GM18507 (cell line): ENCODE data around the gene RNMT.
"Not testable (repeated sequence)": the region's sequence is repeated elsewhere in the genome, so short reads cannot be mapped to it uniquely, and the experiment has no call there.

Source experiments
- DNase-seq: peaks from one replicate; pipeline ENCODE4 v3.0.0; 2011; ENCODE audit warnings: low read depth; ENCODE audit not compliant: insufficient read length; ENCODE audit errors: extremely low spot score
- FAIRE-seq: peaks from 2 replicates; lab custom pipeline; 2011; peaks lifted over from hg19 to GRCh38; lab: Jason Lieb, UNC

The RNMT gene

DNA sequence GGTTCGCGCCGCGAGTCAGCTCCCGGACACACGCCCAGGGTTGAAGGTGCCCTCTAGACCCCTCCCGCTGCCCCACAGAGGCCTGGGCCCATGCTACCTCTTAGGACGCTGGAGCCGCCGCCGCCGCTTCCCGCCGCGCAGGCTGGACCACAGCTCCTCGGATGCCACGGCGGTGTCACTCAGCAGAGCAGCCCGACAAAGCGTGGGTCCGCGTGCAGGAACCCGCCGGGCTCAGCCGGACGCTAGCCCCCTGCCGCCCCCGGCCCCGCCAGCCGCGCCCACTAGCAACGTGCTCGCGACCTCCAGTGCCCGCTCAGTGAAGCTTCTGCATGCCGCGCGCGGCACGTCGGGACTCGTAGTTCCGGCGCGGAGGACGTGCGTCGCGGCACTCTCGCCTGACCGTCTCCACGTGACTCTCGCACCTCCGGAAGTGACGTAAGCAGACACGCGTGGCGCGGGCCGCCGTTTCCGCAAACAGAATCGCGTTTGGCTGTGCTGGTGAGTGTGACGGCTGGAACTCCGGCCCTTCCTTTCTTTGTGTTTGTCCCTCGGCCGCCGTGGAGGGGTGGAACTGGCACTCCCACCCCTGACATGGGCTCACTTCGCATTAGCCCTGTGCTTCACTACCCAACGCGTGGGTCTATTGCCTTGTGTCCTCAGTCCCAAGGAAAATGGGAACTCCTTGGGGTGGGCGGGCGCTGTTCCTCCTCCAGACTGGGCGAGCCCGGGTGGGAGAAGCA is at the start of gene RNMT, which contains the start of gene FAM210A:
Gene RNMT, plus strand, starts transcription at position 442 of the 740 bp plus-strand sequence. CDS start 4,845 bp downstream, outside the sequence.
Gene FAM210A, minus strand, starts transcription at position 327 of the 740 bp plus-strand sequence. CDS start 44,481 bp downstream, outside the sequence.
- DNase-seq (peak; percentile 80), FAIRE-seq (peak; percentile 98)

DNA sequence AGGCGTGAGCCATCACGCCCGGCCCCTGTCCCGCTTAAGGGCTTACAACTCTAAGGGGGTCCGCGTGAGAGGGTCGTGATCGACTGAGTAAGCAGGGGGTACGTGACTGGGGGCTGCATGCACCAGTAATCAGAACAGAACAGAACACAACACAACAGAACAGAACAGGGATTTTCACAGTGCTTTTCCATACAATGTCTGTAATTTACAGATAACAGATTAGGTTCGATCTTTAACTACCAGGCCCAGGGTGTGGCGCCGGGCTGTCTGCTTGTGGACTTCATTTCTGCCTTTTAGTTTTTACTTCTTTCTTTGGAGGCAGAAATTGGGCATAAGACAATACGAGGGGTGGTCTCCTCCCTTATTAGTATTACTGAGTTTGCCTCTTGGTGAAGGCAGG is 49.1 kb upstream of the RNMT start:
- not testable (repeated sequence) for FAIRE-seq, DNase-seq

- peak; percentile 59 for FAIRE-seq
- DNase-seq: no peak
Observed at GRCh38 chr18:13680612-13681011, 45.9 kb upstream of the RNMT start.

GRCh38 chr18:13681701-13682100 is 44.8 kb upstream of the RNMT start:
- no peak for DNase-seq
- no peak for FAIRE-seq

- FAIRE-seq: peak; percentile 18
Observed at GRCh38 chr18:13684546-13684945, 41.9 kb upstream of the RNMT start.

DNA sequence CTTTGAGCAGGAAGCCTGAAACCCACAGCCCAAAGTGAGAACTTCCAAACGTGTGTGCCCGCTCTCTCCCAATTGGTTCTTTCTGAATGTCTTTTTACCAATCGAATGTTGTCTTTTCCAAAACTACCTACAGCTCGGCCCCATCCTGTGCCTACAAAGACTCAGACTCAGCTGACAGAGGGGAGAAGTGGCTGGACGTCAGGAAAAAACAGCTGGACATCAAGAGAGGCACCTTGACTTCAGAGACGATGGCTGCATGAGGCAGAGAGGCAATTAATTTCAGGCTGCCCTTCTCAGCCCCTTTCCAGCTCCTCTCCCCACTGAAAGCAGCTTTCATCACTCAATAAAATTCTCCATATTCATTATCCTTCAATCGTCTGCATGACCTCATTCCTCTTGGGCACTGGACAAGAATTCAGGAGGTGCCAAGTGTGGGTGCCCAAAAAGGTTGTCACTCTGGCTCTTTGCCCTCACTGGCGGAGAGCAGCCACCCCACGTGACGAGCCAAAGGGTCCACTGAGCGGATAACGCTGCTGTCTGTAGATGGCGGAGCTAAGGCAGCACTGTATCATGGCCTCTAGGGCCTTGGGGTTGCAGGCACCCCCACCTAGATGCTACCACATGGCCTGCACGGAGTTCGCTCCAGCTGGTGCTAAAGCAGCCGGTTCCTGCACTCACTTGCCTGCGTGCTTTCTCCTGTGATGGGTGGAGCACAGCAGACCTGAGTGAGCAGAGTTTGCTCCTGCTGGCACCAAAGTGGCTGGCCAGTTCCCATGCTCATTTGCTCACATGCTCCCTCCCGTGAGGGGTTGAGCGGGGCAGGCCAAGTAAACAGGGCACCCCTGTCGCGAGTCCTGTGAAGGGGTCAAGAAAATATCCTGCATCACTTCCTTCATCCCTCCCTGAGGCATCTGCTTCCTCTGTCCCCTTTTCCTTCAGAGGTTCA is 38.0 kb upstream of the RNMT start:
- no peak for FAIRE-seq
- DNase-seq: no peak

More at GRCh38 chr18:13684546-13684945, 41.9 kb upstream of the RNMT start:
- no peak for DNase-seq

DNA sequence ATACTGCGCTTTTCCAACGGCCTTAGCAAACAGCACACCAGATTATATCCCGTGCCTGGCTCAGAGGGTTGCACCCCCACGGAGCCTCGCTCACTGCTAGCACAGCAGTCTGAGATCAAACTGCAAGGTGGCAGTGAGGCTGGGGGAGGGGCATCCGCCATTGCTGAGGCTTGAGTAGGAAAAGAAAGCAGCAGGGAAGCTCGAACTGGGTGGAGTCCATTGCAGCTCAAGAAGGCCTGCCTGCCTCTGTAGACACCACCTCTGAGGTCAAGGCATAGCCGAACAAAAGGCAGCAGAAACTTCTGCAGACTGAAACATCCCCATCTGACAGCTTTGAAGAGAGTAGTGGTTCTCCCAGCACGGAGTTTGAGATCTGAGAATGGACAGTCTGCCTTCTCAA is 36.4 kb upstream of the RNMT start:
- FAIRE-seq, DNase-seq: not testable (repeated sequence)

- DNase-seq, FAIRE-seq: not testable (repeated sequence)
Observed at GRCh38 chr18:13695337-13695736, 31.1 kb upstream of the RNMT start.

GRCh38 chr18:13696961-13697360 is 29.5 kb upstream of the RNMT start:
- no peak for FAIRE-seq
- DNase-seq: no peak

GRCh38 chr18:13700153-13700552 is 26.3 kb upstream of the RNMT start:
- DNase-seq (no peak), FAIRE-seq (no peak)

DNA sequence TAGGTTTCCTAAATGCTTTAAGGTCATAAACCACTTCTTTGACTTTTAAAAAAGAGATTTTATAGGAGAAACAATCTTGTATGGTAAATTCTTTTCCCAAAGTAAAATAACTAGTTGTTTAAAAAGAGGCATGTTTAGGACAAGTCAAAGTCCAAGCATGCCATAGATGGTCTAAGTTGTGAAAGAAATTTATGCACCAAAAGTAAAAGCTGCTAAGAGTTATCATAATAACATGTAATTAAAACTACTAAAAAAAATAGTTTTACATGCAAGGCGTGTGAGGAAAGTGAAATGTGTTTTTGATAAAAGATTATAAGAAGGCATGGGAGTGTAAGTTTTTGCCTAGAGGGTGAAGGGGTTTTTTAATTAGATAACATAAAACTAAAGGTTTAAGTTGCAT is 22.6 kb upstream of the RNMT start:
- DNase-seq: no peak
- no peak for FAIRE-seq

DNA sequence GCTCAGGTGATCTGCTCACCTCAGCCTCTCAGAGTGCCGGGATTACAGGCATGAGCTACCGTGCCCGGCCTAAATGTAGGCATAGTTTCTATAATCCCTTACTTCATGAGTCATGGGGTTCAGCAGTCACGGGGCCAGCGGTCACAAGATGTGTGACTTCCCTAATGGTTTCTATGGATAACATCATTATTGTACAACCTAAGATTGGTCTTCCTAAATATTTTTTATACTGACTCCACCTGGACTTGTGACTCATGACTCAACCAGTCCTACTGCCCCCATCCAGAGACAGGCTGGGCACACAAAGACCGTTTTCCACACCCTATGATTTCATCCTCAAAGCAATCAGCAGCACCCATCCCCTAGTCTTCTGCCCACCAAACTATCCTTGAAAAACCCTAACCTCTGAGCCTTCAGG is 16.1 kb upstream of the RNMT start:
- DNase-seq (no peak), FAIRE-seq (no peak)

- FAIRE-seq (no peak), DNase-seq (no peak)
Observed at GRCh38 chr18:13712400-13713131, 13.9 kb upstream of the RNMT start.

- FAIRE-seq: no peak
Observed at GRCh38 chr18:13713455-13714055, 12.9 kb upstream of the RNMT start.

GRCh38 chr18:13715330-13715729 is 11.1 kb upstream of the RNMT start:
- FAIRE-seq (no peak), DNase-seq (no peak)

More at GRCh38 chr18:13713455-13714055, 12.9 kb upstream of the RNMT start:
- no peak for DNase-seq

DNA sequence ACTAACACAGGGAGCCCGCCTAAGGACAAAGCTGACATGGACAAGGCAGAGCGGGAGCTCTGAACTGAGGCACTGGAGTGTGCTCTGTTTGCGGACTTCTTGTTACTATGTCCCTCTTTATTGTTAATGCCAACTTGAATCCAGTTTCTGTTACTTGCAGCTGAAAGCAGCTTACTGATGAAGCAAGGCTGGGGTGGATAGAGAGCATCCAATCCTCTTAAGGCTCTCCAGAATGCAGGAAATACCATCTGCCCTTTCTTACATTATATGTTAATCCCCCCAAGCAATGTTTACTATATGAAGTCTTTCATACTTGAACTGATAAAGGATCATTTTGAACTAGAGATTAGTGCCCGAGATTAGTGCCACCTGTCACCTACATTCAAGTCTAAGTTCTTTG is 9.6 kb upstream of the RNMT start:
- no peak for FAIRE-seq
- no peak for DNase-seq

DNA sequence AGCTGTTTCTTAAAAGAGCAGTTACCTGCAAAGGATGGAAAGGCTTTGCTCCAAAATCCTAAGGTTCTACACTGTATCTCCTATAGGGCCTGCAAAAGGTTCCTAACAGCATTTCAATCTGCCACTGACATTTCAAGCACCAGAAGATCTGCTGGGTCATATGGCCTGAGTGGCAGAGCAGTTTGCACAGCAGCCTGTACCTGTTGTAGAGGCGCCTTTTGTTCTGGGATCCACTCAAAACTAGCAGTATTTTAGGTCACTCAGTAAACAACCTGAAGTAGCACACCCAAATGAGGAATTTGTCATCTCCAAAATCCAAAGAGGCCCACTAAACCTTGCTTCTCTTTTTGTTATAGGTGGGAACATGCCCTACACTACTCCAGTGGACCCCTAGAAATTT is 6.3 kb upstream of the RNMT start:
- FAIRE-seq: no peak

DNA sequence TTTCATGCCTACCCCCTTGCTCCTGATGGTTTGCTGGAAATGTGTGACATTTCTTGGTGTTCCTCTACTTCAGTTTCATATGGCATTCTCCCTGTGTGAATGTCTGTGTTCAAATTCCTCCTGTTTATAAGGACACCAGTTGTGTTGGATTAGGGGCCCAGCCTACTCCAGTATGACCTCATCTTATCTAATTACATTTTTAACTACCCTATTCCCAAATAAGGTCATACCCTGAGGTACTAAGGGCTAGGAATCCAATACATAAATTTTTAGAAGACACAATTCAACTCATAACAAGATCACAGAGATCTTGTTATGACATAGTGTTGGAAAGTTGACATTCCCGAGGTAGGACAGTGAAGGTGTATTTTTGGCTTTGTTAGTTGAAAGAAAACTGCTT is 5.6 kb upstream of the RNMT start:
- FAIRE-seq: peak; percentile 41

More for the DNA sequence above, 6.3 kb upstream of the RNMT start:
- DNase-seq: no peak

GRCh38 chr18:13725566-13726231 is 774 bp upstream of the RNMT start:
- FAIRE-seq (no peak), DNase-seq (no peak)

More for the DNA sequence above, 5.6 kb upstream of the RNMT start:
- no peak for DNase-seq
